Measurements from ENCODE around the gene FABP6. TPM values are rescaled to one million over a fixed set of nuclear protein-coding genes. Genes with fewer than 3 reads are reported as not detected.

The FABP6 gene
- total and polyA plus RNA-seq, 3 experiments from 2014 or later: not detected

GRCh38 chr5:160227012-160227411 lies 2.3 kb upstream of the FABP6 start:
- H3K27ac Mint-ChIP-seq: no peak overlapping the region
- no peak overlapping the region for H3K4me3 Mint-ChIP-seq
- Histone ChIP-seq H3K9me3 (ENCODE audit: low read length) (no peaks in the 10 kb centered on the region), H3K27me3 (ENCODE audit: insufficient read depth, low read length, poor library complexity, severe bottlenecking) (no peaks in the 10 kb centered on the region), H3K27ac (ENCODE audit: low read depth, low read length) (no peak overlapping the region), H3K36me3 (ENCODE audit: insufficient read depth, low read length) (no peaks in the 10 kb centered on the region), H3K4me3 (ENCODE audit: low read length) (no peak overlapping the region), H3K4me1 (ENCODE audit: insufficient read depth, low read length) (no peaks in the 10 kb centered on the region)
- H3K9me3 Mint-ChIP-seq: no peaks in the 10 kb centered on the region
- ChIA-PET CTCF (no interaction called here), POLR2A (no interaction called here)
- H3K4me1 Mint-ChIP-seq: no peaks in the 10 kb centered on the region
- peaks cover 0 to 5% of the 10 kb centered on the region in 2 donors for H3K27me3 Mint-ChIP-seq
- no peak for DNase-seq
- no peaks in the 10 kb centered on the region for H3K36me3 Mint-ChIP-seq

- no peaks in the 10 kb centered on the region for H3K9me3 Mint-ChIP-seq
- Histone ChIP-seq H3K9me3 (ENCODE audit: low read length) (no peaks in the 10 kb centered on the region), H3K36me3 (ENCODE audit: insufficient read depth, low read length) (no peaks in the 10 kb centered on the region), H3K4me3 (ENCODE audit: low read length) (no peak overlapping the region), H3K4me1 (ENCODE audit: insufficient read depth, low read length) (no peaks in the 10 kb centered on the region), H3K27ac (ENCODE audit: low read depth, low read length) (no peak overlapping the region), H3K27me3 (ENCODE audit: insufficient read depth, low read length, poor library complexity, severe bottlenecking) (no peaks in the 10 kb centered on the region)
- H3K4me3 Mint-ChIP-seq: no peak overlapping the region
- H3K27me3 Mint-ChIP-seq: no peaks in the 10 kb centered on the region
- ChIA-PET CTCF (interaction anchor here (1.2 kb wide), 1 partner anchor 15 kb away, joined by 3 read pairs; no protein-coding TSS in a partner anchor), POLR2A (no interaction called here)
- H3K27ac Mint-ChIP-seq: no peak overlapping the region
- H3K36me3 Mint-ChIP-seq: no peaks in the 10 kb centered on the region
- DNase-seq: no peak
- no peaks in the 10 kb centered on the region for H3K4me1 Mint-ChIP-seq
These were observed 1.6 kb downstream of the FABP6 start for GRCh38 chr5:160230686-160231527.

GRCh38 chr5:160231783-160232342 lies 2.6 kb downstream of the FABP6 start:
- Histone ChIP-seq H3K9me3 (ENCODE audit: low read length) (no peaks in the 10 kb centered on the region), H3K4me1 (ENCODE audit: insufficient read depth, low read length) (no peaks in the 10 kb centered on the region), H3K27ac (ENCODE audit: low read depth, low read length) (no peak overlapping the region), H3K36me3 (ENCODE audit: insufficient read depth, low read length) (no peaks in the 10 kb centered on the region), H3K4me3 (ENCODE audit: low read length) (no peak overlapping the region), H3K27me3 (ENCODE audit: insufficient read depth, low read length, poor library complexity, severe bottlenecking) (no peaks in the 10 kb centered on the region)
- H3K27ac Mint-ChIP-seq: no peak overlapping the region
- H3K4me1 Mint-ChIP-seq: no peaks in the 10 kb centered on the region
- DNase-seq: no peak
- ChIA-PET CTCF (interaction anchor here (1.2 kb wide), 1 partner anchor 14 kb away, joined by 3 read pairs; no protein-coding TSS in a partner anchor), POLR2A (no interaction called here)
- H3K36me3 Mint-ChIP-seq: no peaks in the 10 kb centered on the region
- no peak overlapping the region for H3K4me3 Mint-ChIP-seq
- no peaks in the 10 kb centered on the region for H3K9me3 Mint-ChIP-seq
- H3K27me3 Mint-ChIP-seq: no peaks in the 10 kb centered on the region

- H3K4me3 ChIP-seq (ENCODE audit: low read length): no peak overlapping the region
- no peaks in the 10 kb centered on the region for H3K27me3 ChIP-seq (ENCODE audit: insufficient read depth, low read length, poor library complexity, severe bottlenecking)
- Mint-ChIP-seq H3K4me3 (no peak overlapping the region), H3K9me3 (no peaks in the 10 kb centered on the region), H3K4me1 (no peaks in the 10 kb centered on the region), H3K36me3 (no peaks in the 10 kb centered on the region), H3K27ac (no peak overlapping the region), H3K27me3 (no peaks in the 10 kb centered on the region)
- no peak overlapping the region for H3K27ac ChIP-seq (ENCODE audit: low read depth, low read length)
- POLR2A ChIA-PET: no interaction called here
- CTCF ChIA-PET: no interaction called here
- H3K9me3 ChIP-seq (ENCODE audit: low read length): no peaks in the 10 kb centered on the region
- DNase-seq: no peak
- H3K36me3 ChIP-seq (ENCODE audit: insufficient read depth, low read length): no peaks in the 10 kb centered on the region
- no peaks in the 10 kb centered on the region for H3K4me1 ChIP-seq (ENCODE audit: insufficient read depth, low read length)
These were observed 3.9 kb downstream of the FABP6 start for GRCh38 chr5:160233215-160233614.

- Mint-ChIP-seq H3K4me1 (no peaks in the 10 kb centered on the region), H3K4me3 (no peak overlapping the region), H3K27me3 (peaks cover 4 to 6% of the 10 kb centered on the region in 2 donors), H3K27ac (no peak overlapping the region), H3K36me3 (no peaks in the 10 kb centered on the region), H3K9me3 (no peaks in the 10 kb centered on the region)
- Histone ChIP-seq H3K4me1 (ENCODE audit: insufficient read depth, low read length) (no peaks in the 10 kb centered on the region), H3K9me3 (ENCODE audit: low read length) (no peaks in the 10 kb centered on the region), H3K27ac (ENCODE audit: low read depth, low read length) (no peak overlapping the region), H3K4me3 (ENCODE audit: low read length) (no peak overlapping the region), H3K36me3 (ENCODE audit: insufficient read depth, low read length) (no peaks in the 10 kb centered on the region), H3K27me3 (ENCODE audit: insufficient read depth, low read length, poor library complexity, severe bottlenecking) (no peaks in the 10 kb centered on the region)
- no peak for DNase-seq
- ChIA-PET POLR2A (no interaction called here), CTCF (no interaction called here)
These were observed 6.4 kb downstream of the FABP6 start for GRCh38 chr5:160235731-160236130.

- ChIA-PET CTCF (no interaction called here), POLR2A (no interaction called here)
- no peaks in the 10 kb centered on the region for H3K4me1 ChIP-seq (ENCODE audit: insufficient read depth, low read length)
- no peak overlapping the region for H3K27ac ChIP-seq (ENCODE audit: low read depth, low read length)
- no peaks in the 10 kb centered on the region for H3K27me3 ChIP-seq (ENCODE audit: insufficient read depth, low read length, poor library complexity, severe bottlenecking)
- H3K9me3 Mint-ChIP-seq: no peaks in the 10 kb centered on the region
- H3K4me1 Mint-ChIP-seq: no peaks in the 10 kb centered on the region
- no peaks in the 10 kb centered on the region for H3K9me3 ChIP-seq (ENCODE audit: low read length)
- H3K4me3 Mint-ChIP-seq: no peak overlapping the region
- H3K4me3 ChIP-seq (ENCODE audit: low read length): no peak overlapping the region
- no peaks in the 10 kb centered on the region for H3K36me3 ChIP-seq (ENCODE audit: insufficient read depth, low read length)
- no peak for DNase-seq
- no peaks in the 10 kb centered on the region for H3K36me3 Mint-ChIP-seq
- no peak overlapping the region for H3K27ac Mint-ChIP-seq
- peaks cover 4 to 7% of the 10 kb centered on the region in 2 donors for H3K27me3 Mint-ChIP-seq
These were observed 8.3 kb downstream of the FABP6 start for GRCh38 chr5:160237571-160238093.

- Histone ChIP-seq H3K4me1 (ENCODE audit: insufficient read depth, low read length) (no peaks in the 10 kb centered on the region), H3K4me3 (ENCODE audit: low read length) (no peak overlapping the region), H3K36me3 (ENCODE audit: insufficient read depth, low read length) (no peaks in the 10 kb centered on the region), H3K27ac (ENCODE audit: low read depth, low read length) (no peak overlapping the region), H3K9me3 (ENCODE audit: low read length) (no peaks in the 10 kb centered on the region), H3K27me3 (ENCODE audit: insufficient read depth, low read length, poor library complexity, severe bottlenecking) (no peaks in the 10 kb centered on the region)
- CTCF ChIA-PET: interaction anchor here (0.7 kb wide), 1 partner anchor 1219 kb away, joined by 3 read pairs; no protein-coding TSS in a partner anchor
- DNase-seq: no peak
- no peak overlapping the region for H3K27ac Mint-ChIP-seq
- no peaks in the 10 kb centered on the region for H3K36me3 Mint-ChIP-seq
- POLR2A ChIA-PET: no interaction called here
- no peak overlapping the region for H3K4me3 Mint-ChIP-seq
- peaks cover 4 to 9% of the 10 kb centered on the region in 2 donors for H3K27me3 Mint-ChIP-seq
- no peaks in the 10 kb centered on the region for H3K9me3 Mint-ChIP-seq
- no peaks in the 10 kb centered on the region for H3K4me1 Mint-ChIP-seq
These were observed 11.0 kb downstream of the FABP6 start for GRCh38 chr5:160240350-160240749.

GRCh38 chr5:160242145-160242544 lies 12.8 kb downstream of the FABP6 start:
- Histone ChIP-seq H3K4me1 (ENCODE audit: insufficient read depth, low read length) (no peaks in the 10 kb centered on the region), H3K27me3 (ENCODE audit: insufficient read depth, low read length, poor library complexity, severe bottlenecking) (no peaks in the 10 kb centered on the region), H3K4me3 (ENCODE audit: low read length) (no peak overlapping the region), H3K27ac (ENCODE audit: low read depth, low read length) (no peak overlapping the region), H3K36me3 (ENCODE audit: insufficient read depth, low read length) (no peaks in the 10 kb centered on the region), H3K9me3 (ENCODE audit: low read length) (no peaks in the 10 kb centered on the region)
- no peaks in the 10 kb centered on the region for H3K4me1 Mint-ChIP-seq
- DNase-seq: no peak
- H3K9me3 Mint-ChIP-seq: no peaks in the 10 kb centered on the region
- peaks cover 4 to 9% of the 10 kb centered on the region in 2 donors for H3K27me3 Mint-ChIP-seq
- H3K27ac Mint-ChIP-seq: no peak overlapping the region
- POLR2A ChIA-PET: no interaction called here
- H3K4me3 Mint-ChIP-seq: no peak overlapping the region
- H3K36me3 Mint-ChIP-seq: no peaks in the 10 kb centered on the region
- CTCF ChIA-PET: no interaction called here
